Neural cell (in vitro differentiated cells): ENCODE data around the gene TEF.

ENCODE experiments used
- CTCF ChIP-seq: fragments of 450-650 bp; IDR thresholded peaks from 2 replicates; pipeline ENCODE4 v1.5.1; 2014; ENCODE audit warnings: antibody characterized with exemption, mild to moderate bottlenecking, moderate library complexity; ENCODE audit not compliant: poor library complexity, severe bottlenecking
- EZH2 ChIP-seq: fragments of 200-600, 300-800 bp; shearing (Covaris generic), sonication (generic); IDR thresholded peaks from 2 replicates; pipeline ENCODE4 v1.6.1; 2014; ENCODE audit warnings: antibody characterized with exemption, low read length, borderline replicate concordance, mild to moderate bottlenecking; ENCODE audit not compliant: insufficient read depth, poor library complexity, severe bottlenecking
- MXI1 ChIP-seq: fragments of 450-650 bp; conservative IDR thresholded peaks from 2 replicates; pipeline ENCODE4 v1.6.1; 2014; ENCODE audit warnings: antibody characterized with exemption, mild to moderate bottlenecking; ENCODE audit not compliant: poor library complexity, severe bottlenecking
- SMC3 ChIP-seq: fragments of 450-650 bp; conservative IDR thresholded peaks from 2 replicates; pipeline ENCODE4 v1.6.1; 2014; ENCODE audit warnings: antibody characterized with exemption, mild to moderate bottlenecking, moderate library complexity; ENCODE audit not compliant: poor library complexity
- TAF1 ChIP-seq: IDR thresholded peaks from 2 replicates; pipeline ENCODE4 v1.6.1; 2012; ENCODE audit warnings: low read depth

GRCh38 chr22:41377846-41378245 is 3.9 kb upstream of the TEF start:
- TF ChIP-seq TAF1 (no peak), SMC3 (no peak), MXI1 (no peak), CTCF (no peak), EZH2 (no peak)
